SK-MEL-5 (cell line): Measurements from ENCODE around the gene C14orf132. TPM values are rescaled to one million over a fixed set of nuclear protein-coding genes. Genes with fewer than 3 reads are reported as not detected.
"Not testable (repeated sequence)": the region's sequence is repeated elsewhere in the genome, so short reads cannot be mapped to it uniquely, and the experiment has no call there.

Experiments used
- DNase-seq: peaks from one replicate; pipeline ENCODE4 v3.0.0-alpha.2; 2016; ENCODE audit warnings: low read depth, low spot score
- in situ Hi-C: cut with HindIII; loops from 2 replicates; pipeline ENCODE4 v1.10.0; 2016; ENCODE audit warnings: low sequenced_read_pairs, high pct_unique_total_duplicates, low pct_unique_long_range_greater_than_20kb
- total RNA-seq: library from RNA; depleted of rRNA; stranded (reverse); fragments of >200 nt; shearing (Covaris generic); gene quantifications from 2 replicates; pipeline ENCODE4 v1.2.3, GENCODE V29; 2014

The C14orf132 gene
- total RNA-seq, 1 experiment from 2014 or later = 0.87 TPM

- in situ Hi-C loops = no loop called here
- no peak for DNase-seq
Measured at GRCh38 chr14:96072076-96072475, 32.9 kb downstream of the C14orf132 start.

GRCh38 chr14:96072746-96073145, 33.6 kb downstream of the C14orf132 start:
- in situ Hi-C loops = no loop called here
- DNase-seq = peak; percentile 57

GRCh38 chr14:96073260-96074039, 34.3 kb downstream of the C14orf132 start:
- in situ Hi-C loops, DNase-seq: not testable (repeated sequence)

DNA sequence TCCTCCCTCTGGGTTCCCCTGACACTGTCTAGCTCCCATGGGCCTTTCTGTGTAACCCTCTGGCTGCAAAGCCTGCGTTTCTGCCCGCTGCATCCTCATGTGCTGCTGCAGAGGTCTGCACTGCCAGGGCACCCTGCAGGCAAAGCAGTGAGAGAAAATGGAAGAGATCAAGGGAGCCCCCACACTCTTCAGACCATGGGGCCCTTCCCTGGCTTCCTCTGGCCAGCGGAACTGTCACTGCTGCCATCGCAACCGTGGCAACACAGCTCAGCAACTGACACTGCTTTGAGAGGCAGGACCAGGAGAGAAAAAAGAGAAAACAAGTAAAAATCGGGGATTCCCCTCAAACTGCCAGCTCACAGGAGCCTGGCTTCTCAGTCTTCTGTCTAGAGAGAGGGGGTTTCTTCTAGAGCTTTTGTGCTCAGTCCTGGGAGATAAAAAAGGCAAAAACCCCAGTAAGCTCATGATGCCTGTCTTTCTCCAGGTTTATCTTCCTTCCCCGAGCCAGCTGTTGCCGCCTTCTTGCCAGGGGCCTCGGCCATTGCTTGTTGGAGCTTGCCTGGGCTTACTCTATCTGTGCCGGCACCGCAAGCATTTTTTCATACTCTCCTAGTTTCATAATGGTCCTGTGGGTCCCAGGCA, 38.9 kb downstream of the C14orf132 start:
- no peak for DNase-seq
- in situ Hi-C loops = no loop called here

- DNase-seq = no peak
- in situ Hi-C loops = no loop called here
Measured at GRCh38 chr14:96078625-96079016, 39.5 kb downstream of the C14orf132 start.

GRCh38 chr14:96079066-96079465, 39.9 kb downstream of the C14orf132 start:
- in situ Hi-C loops = no loop called here

DNA sequence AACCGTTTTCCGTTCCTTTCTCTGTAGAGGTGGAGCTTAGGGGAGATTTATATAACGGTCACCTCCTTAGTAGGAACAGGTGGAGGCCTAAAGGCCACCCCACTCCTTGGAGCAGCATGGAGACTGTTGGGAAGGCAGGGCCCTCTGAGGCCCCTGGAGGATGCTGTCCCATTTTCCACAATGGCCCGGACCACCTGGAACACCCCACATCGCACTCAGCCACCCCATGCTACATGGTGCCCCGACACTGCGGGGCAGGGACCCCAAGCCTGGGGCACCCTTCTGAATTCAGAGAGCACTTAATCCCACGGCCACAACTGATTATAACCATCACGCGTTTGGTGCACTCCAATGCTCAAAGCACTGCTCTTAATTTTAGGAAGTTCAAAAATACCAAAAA, 41.4 kb downstream of the C14orf132 start:
- in situ Hi-C loops = no loop called here
- DNase-seq = no peak

More at GRCh38 chr14:96079066-96079465, 39.9 kb downstream of the C14orf132 start:
- no peak for DNase-seq

GRCh38 chr14:96081224-96081623, 42.1 kb downstream of the C14orf132 start:
- no peak for DNase-seq
- in situ Hi-C loops = no loop called here

DNA sequence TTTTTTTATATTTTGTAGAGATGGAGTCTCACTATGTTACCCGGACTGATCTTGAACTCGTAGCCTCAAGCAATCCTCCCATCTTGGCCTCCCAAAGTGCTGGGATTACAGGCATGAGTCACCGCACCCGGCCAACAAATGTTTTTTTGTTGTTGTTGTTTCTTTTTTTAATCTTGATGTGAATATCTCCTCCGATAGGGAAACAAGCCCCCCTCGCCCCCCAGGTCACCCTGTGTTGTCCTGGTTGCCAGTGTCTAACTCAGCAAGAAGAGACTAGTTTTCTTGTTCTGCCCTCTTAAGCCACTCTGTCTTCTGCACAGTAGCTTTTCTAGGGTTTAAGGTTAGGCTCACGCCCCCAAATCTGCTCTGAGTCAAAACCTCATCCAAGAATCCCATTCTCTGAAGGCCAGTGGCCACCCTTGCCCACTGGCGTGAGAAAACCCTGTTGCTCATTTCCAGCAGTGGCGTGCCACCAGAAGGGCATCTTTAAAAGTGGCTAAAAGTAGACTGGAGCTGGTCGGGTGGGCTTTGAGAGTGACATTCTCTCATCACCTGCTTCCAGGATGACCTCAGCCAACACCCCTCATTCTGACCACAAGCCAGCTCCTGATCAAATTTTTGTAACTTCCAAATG, 42.7 kb downstream of the C14orf132 start:
- DNase-seq = no peak
- in situ Hi-C loops = no loop called here

- no peak for DNase-seq
- in situ Hi-C loops = no loop called here
Measured at GRCh38 chr14:96082420-96083300, 43.5 kb downstream of the C14orf132 start.

DNA sequence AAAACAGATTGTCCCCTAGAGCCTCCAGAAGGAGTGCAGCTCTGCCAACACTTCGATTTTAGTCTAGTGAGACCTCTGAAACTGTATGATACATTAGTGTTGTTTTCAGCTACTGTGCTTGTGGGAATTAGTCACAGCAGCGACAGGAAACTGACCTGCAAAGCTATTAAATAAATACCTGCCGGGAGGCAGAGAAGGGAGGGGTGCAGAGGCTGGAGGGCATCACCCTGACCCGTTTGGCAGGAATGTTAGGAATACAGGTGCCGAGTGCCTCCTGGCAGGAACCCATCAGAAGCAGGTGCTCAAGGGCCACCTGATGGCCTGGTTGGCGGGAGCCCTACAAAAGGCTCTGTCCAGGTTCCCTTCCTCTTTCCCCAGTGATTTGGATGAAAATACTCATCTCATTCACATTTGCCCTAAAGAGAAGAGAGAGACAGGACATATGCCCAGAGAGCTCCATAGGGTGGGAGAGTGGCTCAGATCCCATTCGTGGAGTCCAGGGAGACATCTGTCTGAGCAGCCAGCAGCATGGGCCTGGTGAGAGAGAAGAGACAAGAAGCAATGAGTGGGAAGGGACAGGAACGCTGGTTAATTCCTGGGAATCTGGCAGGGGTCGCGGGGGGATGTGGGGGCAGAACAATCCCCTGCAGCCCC, 44.6 kb downstream of the C14orf132 start:
- DNase-seq = no peak
- in situ Hi-C loops = no loop called here

- in situ Hi-C loops = no loop called here
- no peak for DNase-seq
Measured at GRCh38 chr14:96084796-96085195, 45.6 kb downstream of the C14orf132 start.

DNA sequence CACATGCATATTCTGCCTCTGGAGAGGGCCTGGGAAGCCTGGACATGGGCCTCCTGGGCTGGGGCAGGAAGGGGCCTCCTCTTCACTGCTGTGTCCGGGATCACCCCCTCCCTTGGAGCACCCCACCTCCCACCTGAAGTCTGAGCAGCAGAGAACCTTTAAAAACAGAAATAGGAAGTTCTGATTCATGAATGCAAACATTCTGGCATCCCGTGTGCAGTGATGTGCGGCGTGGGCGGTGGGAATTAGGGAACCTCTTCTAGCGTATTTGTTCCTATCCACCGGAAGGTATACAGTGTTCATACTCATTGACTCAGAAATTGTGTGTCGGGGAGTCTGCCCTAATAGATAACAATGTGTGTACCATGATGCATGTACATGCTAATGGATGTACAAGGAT, 46.2 kb downstream of the C14orf132 start:
- no peak for DNase-seq
- in situ Hi-C loops = no loop called here

DNA sequence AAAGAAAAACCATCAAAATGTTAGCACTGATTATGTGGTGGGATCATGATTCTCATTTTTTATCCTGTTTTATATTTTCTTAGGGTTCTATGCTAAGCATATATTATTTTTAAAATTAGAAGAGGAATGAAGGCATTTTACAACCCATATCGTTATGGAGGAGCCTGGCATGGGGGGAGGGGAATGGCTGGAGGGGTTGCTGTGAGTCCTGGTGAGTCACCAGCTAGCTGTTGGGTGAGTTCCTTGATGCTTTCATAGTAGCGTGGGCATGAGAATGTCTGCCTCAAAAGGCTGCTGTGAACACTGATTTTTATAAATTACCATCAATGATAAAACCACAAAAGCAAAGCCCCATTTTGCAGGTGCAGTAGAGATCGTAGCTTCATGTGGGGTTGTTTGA, 46.9 kb downstream of the C14orf132 start:
- in situ Hi-C loops = no loop called here
- DNase-seq = peak; percentile 19

- in situ Hi-C loops = no loop called here
- DNase-seq = no peak
Measured at GRCh38 chr14:96086574-96087077, 47.5 kb downstream of the C14orf132 start.

DNA sequence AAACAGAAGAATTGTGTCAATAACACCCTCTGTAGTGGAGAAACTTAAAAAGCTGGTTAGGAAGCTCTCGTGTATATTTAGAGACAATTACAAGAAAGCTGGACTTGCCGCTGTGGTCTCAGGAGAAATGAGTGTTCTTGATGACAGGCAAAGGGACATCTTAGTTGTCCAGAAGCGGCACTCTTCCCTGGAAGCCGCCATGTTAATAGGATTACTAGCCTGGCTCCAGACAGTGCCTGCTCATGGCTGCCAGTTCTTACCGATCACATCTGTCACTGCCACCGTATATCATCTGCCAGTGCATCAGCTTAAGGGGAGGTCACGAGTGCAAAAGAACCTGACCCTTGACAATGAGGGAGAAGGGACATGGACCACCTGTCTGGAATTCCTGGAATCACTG, 48.9 kb downstream of the C14orf132 start:
- no peak for DNase-seq
- in situ Hi-C loops = no loop called here

DNA sequence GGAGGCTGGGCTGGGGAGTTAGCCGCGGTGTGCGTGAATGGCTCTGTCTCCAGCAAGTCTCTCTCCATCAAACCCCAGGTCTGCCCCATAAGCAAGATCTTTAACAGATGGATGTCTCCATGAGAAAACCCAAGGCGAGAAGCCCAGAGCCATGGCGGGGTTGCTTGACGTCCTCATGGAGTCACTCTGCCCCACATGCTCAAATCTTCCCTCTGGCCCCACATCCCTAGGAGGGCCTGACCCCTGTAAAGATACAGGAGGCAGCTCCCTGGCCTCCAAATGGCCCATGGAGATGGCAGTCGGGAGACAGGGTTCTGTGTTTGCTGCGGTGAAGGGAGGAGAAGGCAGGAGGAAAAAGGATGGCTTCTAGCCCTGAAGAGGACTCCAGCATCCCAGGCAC, 49.3 kb downstream of the C14orf132 start:
- in situ Hi-C loops = no loop called here

More for the DNA sequence above, 49.3 kb downstream of the C14orf132 start:
- no peak for DNase-seq
